HUDEP-2 (cell line): ENCODE results near the gene MCAT.
"Not testable (repeated sequence)": the region's sequence is repeated elsewhere in the genome, so short reads cannot be mapped to it uniquely, and the experiment has no call there.

Experiments used
- DNase-seq, 76 experiments: peaks; one replicate each; lab custom pipeline; 2025; ENCODE audit not compliant: unreplicated experiment in 76 of 76; lab: John Stamatoyannopoulos, UW

MCAT gene

GRCh38 chr22:43156413-43156812 is 13.2 kb upstream of the MCAT start:
- DNase-seq: no peak

GRCh38 chr22:43155789-43156188 is 12.6 kb upstream of the MCAT start:
- no peak for DNase-seq

GRCh38 chr22:43154887-43155536 is 11.8 kb upstream of the MCAT start:
- DNase-seq: peak in 60 of 76 experiments; percentile 5 to 75 (median 50)

- no peak for DNase-seq
These were observed 10.7 kb upstream of the MCAT start for GRCh38 chr22:43153899-43154298.

- peak in 73 of 76 experiments; percentile 7 to 90 (median 80) for DNase-seq
These were observed 9.3 kb upstream of the MCAT start for GRCh38 chr22:43152357-43153071.

GRCh38 chr22:43152003-43152356 is 8.8 kb upstream of the MCAT start:
- DNase-seq: peak in 1 of 76 experiments; percentile 43

GRCh38 chr22:43151251-43152002 is 8.2 kb upstream of the MCAT start, which contains the start of gene TSPO:
Gene TSPO (plus strand): TSS chr22:43151559. CDS start chr22:43159239, 7,680 bp downstream.
- peak in 54 of 76 experiments; percentile 16 to 71 (median 54) for DNase-seq

GRCh38 chr22:43150731-43151206 is 7.6 kb upstream of the MCAT start:
- peak in 1 of 76 experiments; percentile 2 for DNase-seq

- peak in 7 of 76 experiments; percentile 17 to 39 (median 25) for DNase-seq
These were observed 5.4 kb upstream of the MCAT start for GRCh38 chr22:43148581-43148980.

GRCh38 chr22:43147821-43148220 is 4.6 kb upstream of the MCAT start:
- peak in 2 of 76 experiments; percentile 11 to 18 for DNase-seq

GRCh38 chr22:43146332-43146731 is 3.1 kb upstream of the MCAT start:
- not testable (repeated sequence) for DNase-seq

- not testable (repeated sequence) for DNase-seq
These were observed 2.2 kb upstream of the MCAT start for GRCh38 chr22:43145371-43145770.

GRCh38 chr22:43144949-43145348 is 1.8 kb upstream of the MCAT start:
- DNase-seq: no peak

- DNase-seq: no peak
These were observed 6.4 kb downstream of the MCAT start for GRCh38 chr22:43136801-43137200.

- DNase-seq: peak in 36 of 76 experiments; percentile 11 to 54 (median 30)
These were observed 6.9 kb downstream of the MCAT start for GRCh38 chr22:43136255-43136654.

GRCh38 chr22:43135565-43135964 is 7.6 kb downstream of the MCAT start:
- no peak for DNase-seq

- no peak for DNase-seq
These were observed 8.6 kb downstream of the MCAT start for GRCh38 chr22:43134553-43134952.

GRCh38 chr22:43133401-43133800 is 9.8 kb downstream of the MCAT start:
- no peak for DNase-seq

- DNase-seq: no peak
These were observed 11.3 kb downstream of the MCAT start for GRCh38 chr22:43131773-43132501.
